GM12865 (cell line): Measurements from ENCODE around the gene FAM107B.

Source experiments
- DNase-seq: peaks from one replicate; pipeline ENCODE4 v3.0.0; 2010; ENCODE audit warnings: low read depth
- H3K4me3 ChIP-seq: 2 replicates; pipeline ENCODE4 v1.5.1; 2011; ENCODE audit warnings: mild to moderate bottlenecking, low read depth, low read length, control low read depth
- TF ChIP-seq, protein P1 (sequence below): IDR thresholded peaks from 2 replicates; pipeline ENCODE4 v1.5.1; 2011; ENCODE audit warnings: low read length, control low read depth, low read depth, inconsistent platforms; ENCODE audit not compliant: insufficient read depth; ENCODE audit errors: missing control alignments

Gene FAM107B

DNA sequence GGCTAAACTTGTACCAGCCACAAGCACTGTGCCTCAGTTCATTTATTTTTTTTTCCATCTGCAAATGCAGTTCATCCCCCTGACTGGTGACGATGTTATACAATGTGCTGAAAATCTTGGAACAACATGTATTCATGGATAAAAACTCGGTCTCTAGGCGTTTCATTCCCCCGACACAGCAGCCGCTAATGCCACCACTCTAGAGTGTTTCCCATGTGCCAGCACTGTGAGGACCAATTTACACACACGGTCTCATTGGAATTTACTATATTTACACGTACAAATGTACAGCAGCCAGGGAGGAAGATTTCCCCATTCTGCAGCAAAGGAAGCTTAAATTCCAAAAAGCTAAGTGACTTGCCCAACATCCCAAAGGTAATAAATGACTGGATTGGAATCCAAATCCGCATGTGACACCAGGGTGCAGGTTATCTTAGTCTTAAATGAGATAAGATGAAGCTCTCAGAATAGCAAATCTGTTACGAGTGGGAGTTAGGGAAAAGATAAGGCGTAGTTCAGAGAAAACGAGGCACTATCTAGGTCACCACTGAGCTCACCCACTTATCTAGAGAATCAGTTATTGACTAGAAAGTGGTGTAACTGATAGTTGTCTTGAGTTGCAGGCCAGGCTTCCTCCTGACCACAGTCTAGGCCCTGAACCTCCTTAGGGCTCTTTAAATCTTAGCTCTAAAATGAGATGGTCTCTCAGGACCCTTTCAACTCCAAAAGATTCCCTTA, 36.7 kb downstream of the FAM107B start:
- TF ChIP-seq, protein P1, sequence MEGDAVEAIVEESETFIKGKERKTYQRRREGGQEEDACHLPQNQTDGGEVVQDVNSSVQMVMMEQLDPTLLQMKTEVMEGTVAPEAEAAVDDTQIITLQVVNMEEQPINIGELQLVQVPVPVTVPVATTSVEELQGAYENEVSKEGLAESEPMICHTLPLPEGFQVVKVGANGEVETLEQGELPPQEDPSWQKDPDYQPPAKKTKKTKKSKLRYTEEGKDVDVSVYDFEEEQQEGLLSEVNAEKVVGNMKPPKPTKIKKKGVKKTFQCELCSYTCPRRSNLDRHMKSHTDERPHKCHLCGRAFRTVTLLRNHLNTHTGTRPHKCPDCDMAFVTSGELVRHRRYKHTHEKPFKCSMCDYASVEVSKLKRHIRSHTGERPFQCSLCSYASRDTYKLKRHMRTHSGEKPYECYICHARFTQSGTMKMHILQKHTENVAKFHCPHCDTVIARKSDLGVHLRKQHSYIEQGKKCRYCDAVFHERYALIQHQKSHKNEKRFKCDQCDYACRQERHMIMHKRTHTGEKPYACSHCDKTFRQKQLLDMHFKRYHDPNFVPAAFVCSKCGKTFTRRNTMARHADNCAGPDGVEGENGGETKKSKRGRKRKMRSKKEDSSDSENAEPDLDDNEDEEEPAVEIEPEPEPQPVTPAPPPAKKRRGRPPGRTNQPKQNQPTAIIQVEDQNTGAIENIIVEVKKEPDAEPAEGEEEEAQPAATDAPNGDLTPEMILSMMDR: no peak
- DNase-seq: no peak
- H3K4me3 ChIP-seq: no peak overlapping the region

DNA sequence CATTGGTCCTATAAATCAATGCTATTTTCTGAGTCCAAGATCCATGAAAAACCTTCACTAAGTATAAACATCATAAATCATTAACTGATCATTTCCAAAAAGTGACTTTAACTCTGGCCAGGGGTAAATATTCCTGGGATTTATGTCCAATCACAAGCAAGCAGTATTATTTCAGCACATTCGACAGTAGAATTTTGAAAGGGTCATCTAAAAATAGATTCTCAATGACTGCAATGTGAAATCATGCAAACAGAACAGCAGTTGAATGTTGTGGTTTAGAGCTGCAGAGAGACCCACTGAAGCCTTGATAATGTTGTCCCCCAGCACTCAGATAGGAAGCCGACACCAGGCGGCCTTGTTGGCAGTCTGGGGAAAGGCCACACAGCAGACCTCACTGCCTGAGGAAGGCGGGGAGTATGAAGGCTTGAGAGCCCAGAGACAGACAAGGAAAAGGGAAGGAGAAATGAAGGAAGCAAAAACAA, 38.1 kb downstream of the FAM107B start:
- H3K4me3 ChIP-seq: no peak overlapping the region
- peak; percentile 51 for DNase-seq
- TF ChIP-seq, protein P1: no peak

DNA sequence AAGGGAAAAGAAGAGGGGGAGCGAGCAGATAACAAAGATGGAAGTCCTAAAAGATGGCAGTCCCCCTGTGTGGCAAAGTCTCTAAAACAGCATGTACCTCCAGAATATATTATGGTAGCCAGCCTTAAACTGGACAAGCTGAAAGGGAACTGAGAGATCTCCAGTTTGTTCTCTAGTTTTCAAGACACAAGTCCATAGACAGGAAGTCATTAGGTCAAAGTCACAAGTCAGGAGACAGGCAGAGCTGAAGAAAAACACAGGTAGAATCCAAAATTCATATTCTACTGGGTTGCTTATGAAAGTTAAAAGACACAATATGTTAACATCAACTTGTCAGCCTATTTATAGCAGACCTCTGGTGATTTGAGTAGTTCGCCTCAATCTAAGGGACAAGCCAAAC, 38.7 kb downstream of the FAM107B start:
- peak; percentile 17 for DNase-seq
- TF ChIP-seq, protein P1: no peak
- H3K4me3 ChIP-seq: no peak overlapping the region

- no peak overlapping the region for H3K4me3 ChIP-seq
- DNase-seq: no peak
- TF ChIP-seq, protein P1: no peak
Observed at GRCh38 chr10:14731875-14732512, 42.7 kb downstream of the FAM107B start.

DNA sequence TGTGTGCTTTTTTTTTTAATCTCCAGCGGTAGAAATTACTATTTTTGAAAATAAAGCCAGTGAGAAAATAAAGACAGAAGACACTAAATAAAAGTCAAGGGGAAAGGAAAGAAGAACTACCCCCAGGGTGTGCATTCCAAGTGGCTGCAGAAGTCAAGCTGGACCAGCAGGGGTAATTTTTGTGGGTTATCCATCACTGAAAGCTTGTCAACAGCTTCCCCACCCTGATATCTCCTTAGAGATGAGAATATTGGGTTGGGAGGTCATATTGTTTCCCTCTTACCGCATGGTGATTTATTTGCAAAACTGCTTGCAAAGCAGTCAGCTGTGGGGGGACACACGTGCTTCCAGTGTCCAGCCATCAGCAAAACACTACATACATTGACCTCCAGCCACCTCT, 46.4 kb downstream of the FAM107B start:
- DNase-seq: no peak
- H3K4me3 ChIP-seq: no peak overlapping the region
- TF ChIP-seq, protein P1: no peak

DNA sequence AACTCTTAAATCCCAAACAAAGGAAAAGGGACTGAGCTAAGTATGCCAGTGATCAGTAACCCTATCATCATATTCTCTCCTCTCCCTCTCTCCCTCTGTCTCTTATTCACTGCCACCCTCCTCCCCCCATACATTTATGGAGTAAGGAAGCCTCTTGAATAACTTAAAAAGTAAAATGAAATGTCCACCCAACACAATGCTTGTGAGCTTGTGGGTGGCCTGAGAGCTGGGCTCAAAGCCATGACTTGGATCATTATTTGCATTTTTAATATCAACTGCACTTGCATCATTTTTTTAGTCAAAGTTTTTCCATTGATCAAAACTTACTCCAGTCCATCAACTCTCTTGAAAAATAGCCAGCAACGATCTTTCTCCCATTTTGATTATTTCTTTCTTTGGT, 46.8 kb downstream of the FAM107B start:
- H3K4me3 ChIP-seq: no peak overlapping the region
- DNase-seq: no peak
- TF ChIP-seq, protein P1: no peak

- DNase-seq: no peak
- no peak overlapping the region for H3K4me3 ChIP-seq
- TF ChIP-seq, protein P1: no peak
Observed at GRCh38 chr10:14727465-14727864, 47.2 kb downstream of the FAM107B start.
